ENCODE results near the gene DLX5. TPM values are rescaled to one million over a fixed set of nuclear protein-coding genes. Genes with fewer than 3 reads are reported as not detected.

The DLX5 gene
- total RNA-seq, 3 donors from 2014 or later: not detected

GRCh38 chr7:97011536-97012364, 12.9 kb downstream of the DLX5 start:
- Histone ChIP-seq H3K4me3 (no peak overlapping the region), H3K9me3 (no peaks in the 10 kb centered on the region), H3K27ac (no peak overlapping the region), H3K27me3 (peaks cover 3 to 98% of the 10 kb centered on the region in 2 donors), H3K36me3 (no peaks in the 10 kb centered on the region), H3K4me1 (no peaks in the 10 kb centered on the region)
- DNase-seq (ENCODE audit: low spot score in 2 of 2): no peak
- intact Hi-C loops (cut with DNase I; ENCODE audit: low total_unique reads): no loop called here
- TF ChIP-seq CTCF (IDR thresholded peaks at IDR 0.05) (no peak), POLR2AphosphoS5 (IDR thresholded peaks at IDR 0.05) (no peak), POLR2A (IDR thresholded peaks at IDR 0.05) (no peak)

GRCh38 chr7:97011104-97011503, 13.5 kb downstream of the DLX5 start:
- Histone ChIP-seq H3K4me1 (no peaks in the 10 kb centered on the region), H3K27ac (no peak overlapping the region), H3K36me3 (no peaks in the 10 kb centered on the region), H3K4me3 (no peak overlapping the region), H3K9me3 (no peaks in the 10 kb centered on the region), H3K27me3 (peaks cover 3 to 98% of the 10 kb centered on the region in 2 donors)
- DNase-seq (ENCODE audit: low spot score in 2 of 2): no peak
- intact Hi-C loops (cut with DNase I; ENCODE audit: low total_unique reads): no loop called here
- TF ChIP-seq POLR2AphosphoS5 (IDR thresholded peaks at IDR 0.05) (no peak), POLR2A (IDR thresholded peaks at IDR 0.05) (no peak), CTCF (IDR thresholded peaks at IDR 0.05) (no peak)

- DNase-seq (ENCODE audit: low spot score in 2 of 2): no peak
Measured at GRCh38 chr7:97009753-97010732, 14.6 kb downstream of the DLX5 start.

GRCh38 chr7:97008275-97008917, 16.2 kb downstream of the DLX5 start:
- H3K4me3 ChIP-seq: no peak overlapping the region
- no peak for TF ChIP-seq CTCF (IDR thresholded peaks at IDR 0.05)
- TF ChIP-seq POLR2AphosphoS5 (IDR thresholded peaks at IDR 0.05): no peak
- TF ChIP-seq POLR2A (IDR thresholded peaks at IDR 0.05): no peak
- peaks cover 8 to 98% of the 10 kb centered on the region in 2 donors for H3K27me3 ChIP-seq
- intact Hi-C loops (cut with DNase I; ENCODE audit: low total_unique reads): loop anchor here (5.0 kb wide), 1 partner anchor 509 kb away; no protein-coding TSS in a partner anchor
- H3K4me1 ChIP-seq: no peaks in the 10 kb centered on the region
- DNase-seq (ENCODE audit: low spot score in 2 of 2): no peak
- no peaks in the 10 kb centered on the region for H3K36me3 ChIP-seq
- H3K9me3 ChIP-seq: no peaks in the 10 kb centered on the region
- no peak overlapping the region for H3K27ac ChIP-seq

More at GRCh38 chr7:97009753-97010732, 14.6 kb downstream of the DLX5 start:
- intact Hi-C loops (cut with DNase I; ENCODE audit: low total_unique reads): loop anchor here (5.0 kb wide), 1 partner anchor 507 kb away; no protein-coding TSS in a partner anchor
- Histone ChIP-seq H3K4me1 (no peaks in the 10 kb centered on the region), H3K27me3 (peaks cover 6 to 98% of the 10 kb centered on the region in 2 donors), H3K36me3 (no peaks in the 10 kb centered on the region), H3K9me3 (no peaks in the 10 kb centered on the region), H3K27ac (no peak overlapping the region), H3K4me3 (no peak overlapping the region)
- TF ChIP-seq POLR2AphosphoS5 (IDR thresholded peaks at IDR 0.05) (no peak), CTCF (IDR thresholded peaks at IDR 0.05) (no peak), POLR2A (IDR thresholded peaks at IDR 0.05) (no peak)
